GM21390 (cell line): ENCODE measurements around the gene TNFRSF4.
"Not testable (repeated sequence)": the region's sequence is repeated elsewhere in the genome, so short reads cannot be mapped to it uniquely, and the experiment has no call there.

Experiments
- ATAC-seq: cut with Tn5 transposase; IDR thresholded peaks from one replicate; pipeline ENCODE4 v1.9.1; 2021; ENCODE audit not compliant: unreplicated experiment

TNFRSF4 gene

GRCh38 chr1:1183833-1184775, 29.8 kb downstream of the TNFRSF4 start:
- ATAC-seq = no peak

DNA sequence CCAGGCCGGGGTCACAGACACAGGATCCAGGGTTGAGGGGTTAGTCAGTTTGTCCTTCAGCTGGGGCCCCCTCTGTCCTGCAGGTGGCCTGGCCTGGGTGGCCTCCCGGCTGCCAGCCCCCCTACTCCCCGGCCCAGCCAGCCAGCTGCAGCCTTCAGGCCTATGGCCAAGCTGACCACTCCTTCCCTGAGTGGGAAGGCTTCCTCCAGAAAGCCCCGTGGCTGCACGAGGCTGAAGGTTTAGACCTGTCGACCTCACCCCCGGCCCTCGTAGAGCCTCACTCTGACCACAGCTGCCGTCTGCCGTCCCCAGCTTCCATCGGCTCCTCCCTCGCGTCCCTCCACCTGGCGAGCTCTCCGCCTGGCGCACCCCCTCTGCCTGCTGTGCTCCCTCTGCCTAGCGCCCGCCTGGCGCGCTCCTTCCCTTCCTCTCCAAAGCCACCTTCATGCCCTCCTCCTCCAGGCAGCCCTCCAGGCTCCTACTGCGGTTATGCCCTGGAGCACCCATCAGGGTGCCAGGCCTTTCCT, 30.7 kb downstream of the TNFRSF4 start:
- ATAC-seq = no peak

- no peak for ATAC-seq
Observed at GRCh38 chr1:1182491-1183220, 31.3 kb downstream of the TNFRSF4 start.

DNA sequence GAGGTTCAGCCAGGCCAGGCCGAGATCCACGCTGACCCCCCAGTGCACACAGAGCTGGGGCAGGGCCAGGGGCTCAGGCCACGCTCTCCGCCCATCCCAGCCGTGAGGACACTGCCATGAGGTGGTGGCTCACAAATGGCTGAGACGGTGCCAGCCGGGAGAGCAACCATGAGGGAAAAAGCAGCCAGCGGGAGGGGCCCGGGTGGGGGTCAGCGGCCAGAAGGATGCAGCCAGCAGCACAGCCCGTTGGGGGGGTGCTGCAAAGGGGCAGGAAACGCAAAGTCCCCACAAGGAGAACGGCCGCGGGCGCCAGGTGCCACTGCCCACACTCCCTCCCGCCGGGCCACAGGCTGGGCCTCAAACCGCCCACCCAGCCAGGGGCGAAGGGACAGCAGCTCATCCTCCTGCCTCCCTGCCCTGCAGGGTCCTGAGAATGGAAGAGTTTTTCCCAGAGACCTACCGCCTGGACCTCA, 32.0 kb downstream of the TNFRSF4 start:
- ATAC-seq = no peak

GRCh38 chr1:1181129-1181937, 32.6 kb downstream of the TNFRSF4 start:
- ATAC-seq = no peak

- no peak for ATAC-seq
Observed at GRCh38 chr1:1179983-1180861, 33.7 kb downstream of the TNFRSF4 start.

DNA sequence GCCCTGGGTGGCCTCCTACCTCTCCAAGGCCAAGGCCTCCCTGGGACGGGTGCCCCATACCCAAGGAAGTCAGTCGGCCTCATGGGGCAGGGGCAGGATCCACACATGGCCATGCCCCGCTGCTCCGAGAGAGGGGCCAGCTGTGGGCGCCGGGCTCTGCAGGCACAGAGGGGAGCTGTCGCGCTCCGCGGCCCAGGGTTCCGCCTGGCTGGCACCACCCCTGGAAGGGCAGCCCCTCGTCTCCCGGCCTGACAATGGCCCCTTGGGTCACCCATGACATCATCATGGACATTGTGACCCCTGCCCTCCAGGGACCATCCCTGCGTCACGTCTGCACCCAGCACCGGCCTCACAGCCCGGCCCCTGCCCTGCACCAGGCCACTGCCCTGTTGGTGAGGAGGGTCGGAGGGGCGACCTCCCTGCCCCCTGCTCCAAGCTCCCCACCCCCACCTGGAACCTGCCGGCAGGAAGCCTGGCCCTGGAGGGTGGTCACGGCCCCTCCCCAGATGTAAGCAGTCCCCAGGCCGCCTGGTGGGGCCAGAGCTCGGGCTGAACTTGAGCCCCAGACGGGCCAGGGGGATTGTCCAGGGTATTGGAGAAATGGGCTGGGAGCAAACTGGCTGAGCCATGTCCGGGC, 34.5 kb downstream of the TNFRSF4 start:
- ATAC-seq = no peak

GRCh38 chr1:1178794-1179331, 35.1 kb downstream of the TNFRSF4 start:
- ATAC-seq = no peak

- no peak for ATAC-seq
Observed at GRCh38 chr1:1177452-1178206, 36.3 kb downstream of the TNFRSF4 start.

DNA sequence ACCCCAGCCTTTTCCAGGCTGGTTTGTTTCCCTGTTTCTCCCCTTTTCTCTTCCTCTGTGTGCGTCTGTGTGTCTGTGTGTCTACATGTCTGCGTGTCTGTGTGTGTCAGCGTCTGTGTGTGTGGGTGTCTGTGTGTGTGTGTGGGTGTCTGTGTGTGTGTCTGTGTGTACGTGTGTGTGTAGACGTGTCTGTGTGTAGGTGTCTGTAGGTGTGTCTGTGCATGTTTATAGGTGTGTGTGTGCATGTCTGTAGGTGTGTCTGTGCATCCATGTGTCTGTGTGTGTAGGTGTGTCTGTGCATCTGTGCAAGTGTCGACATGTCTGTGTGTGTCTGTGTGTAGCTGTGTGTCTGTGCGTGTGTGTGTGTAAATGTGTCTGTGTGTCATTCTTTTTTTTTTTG, 37.0 kb downstream of the TNFRSF4 start:
- no peak for ATAC-seq

GRCh38 chr1:1176063-1176761, 37.7 kb downstream of the TNFRSF4 start:
- ATAC-seq = not testable (repeated sequence)

- no peak for ATAC-seq
Observed at GRCh38 chr1:1175221-1176062, 38.5 kb downstream of the TNFRSF4 start.

DNA sequence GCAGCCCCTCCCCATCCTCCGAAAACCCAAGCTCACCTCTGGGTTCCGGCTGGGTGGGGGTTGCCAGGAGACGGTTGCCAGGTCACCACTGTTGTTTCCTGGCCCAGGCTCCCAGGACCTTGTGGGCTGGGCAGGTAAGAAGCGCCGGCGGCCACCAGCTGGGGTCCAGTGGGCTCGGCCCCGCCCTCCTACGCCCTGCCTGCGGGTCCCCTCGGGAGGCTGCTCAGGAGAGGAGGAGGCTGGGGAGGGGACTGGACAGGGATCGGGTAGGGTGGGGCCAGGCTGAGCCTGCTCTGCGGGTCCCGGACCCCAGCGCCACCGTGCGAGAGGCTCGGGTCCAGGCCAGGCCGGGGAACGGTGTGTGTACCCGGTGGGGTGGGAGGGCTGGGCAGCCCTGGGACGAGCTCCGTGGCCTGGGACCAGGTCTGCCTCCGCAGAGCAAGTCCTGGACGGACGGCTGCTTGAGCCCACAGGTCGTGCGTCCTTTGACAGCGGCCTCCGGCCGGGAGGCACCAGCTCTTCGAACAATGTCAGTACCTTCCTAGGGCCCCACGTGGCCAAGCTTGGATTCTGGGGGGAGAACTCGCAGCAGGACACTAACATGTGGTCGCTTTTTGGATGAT, 40.0 kb downstream of the TNFRSF4 start, which contains the start of gene TTLL10:
Gene TTLL10 (plus strand): TSS at position 88 of the 623 bp plus-strand sequence. CDS start 5,336 bp downstream, outside the sequence.
- no peak for ATAC-seq

GRCh38 chr1:1173061-1173792, 40.7 kb downstream of the TNFRSF4 start:
- no peak for ATAC-seq

- ATAC-seq = no peak
Observed at GRCh38 chr1:1171546-1172340, 42.2 kb downstream of the TNFRSF4 start.
